CD4-positive, alpha-beta T cell treated with Interleukin-10 for 1 hour (primary cell): Measurements from ENCODE around the gene PTPN14.
A peak's percentile ranks its signal among the peaks of the same experiment; 100 is the strongest.

ENCODE experiments used
- DNase-seq: peaks from one replicate; pipeline ENCODE4 v3.0.0-alpha.2; 2020

Gene PTPN14

GRCh38 chr1:214360116-214360515 lies 191.3 kb downstream of the PTPN14 start:
- DNase-seq: no peak

GRCh38 chr1:214354440-214355148 lies 196.8 kb downstream of the PTPN14 start:
- no peak for DNase-seq

GRCh38 chr1:214352838-214353237 lies 198.6 kb downstream of the PTPN14 start:
- no peak for DNase-seq

- no peak for DNase-seq
Measured at GRCh38 chr1:214351551-214352277, 199.7 kb downstream of the PTPN14 start.

GRCh38 chr1:214349781-214350180 lies 201.6 kb downstream of the PTPN14 start:
- no peak for DNase-seq

GRCh38 chr1:214349008-214349407 lies 202.4 kb downstream of the PTPN14 start:
- no peak for DNase-seq

GRCh38 chr1:214344897-214345296 lies 206.5 kb downstream of the PTPN14 start:
- no peak for DNase-seq

GRCh38 chr1:214342525-214342924 lies 208.9 kb downstream of the PTPN14 start:
- DNase-seq: no peak

- DNase-seq: no peak
Measured at GRCh38 chr1:214341932-214342331, 209.5 kb downstream of the PTPN14 start.

- DNase-seq: no peak
Measured at GRCh38 chr1:214341459-214341858, 209.9 kb downstream of the PTPN14 start.

- no peak for DNase-seq
Measured at GRCh38 chr1:214338212-214338611, 213.2 kb downstream of the PTPN14 start.

- no peak for DNase-seq
Measured at GRCh38 chr1:214337511-214337910, 213.9 kb downstream of the PTPN14 start.

- DNase-seq: no peak
Measured at GRCh38 chr1:214337015-214337414, 214.4 kb downstream of the PTPN14 start.

- DNase-seq: no peak
Measured at GRCh38 chr1:214335567-214335966, 215.8 kb downstream of the PTPN14 start.

GRCh38 chr1:214332946-214333798 lies 218.2 kb downstream of the PTPN14 start:
- DNase-seq: peak; percentile 33

- DNase-seq: peak; percentile 63
Measured at GRCh38 chr1:214331827-214332423, 219.5 kb downstream of the PTPN14 start.

- DNase-seq: no peak
Measured at GRCh38 chr1:214331180-214331579, 220.2 kb downstream of the PTPN14 start.

- DNase-seq: no peak
Measured at GRCh38 chr1:214330715-214331114, 220.7 kb downstream of the PTPN14 start.

GRCh38 chr1:214330222-214330621 lies 221.2 kb downstream of the PTPN14 start:
- DNase-seq: no peak

- DNase-seq: no peak
Measured at GRCh38 chr1:214329470-214330220, 221.8 kb downstream of the PTPN14 start.

- peak; percentile 82 for DNase-seq
Measured at GRCh38 chr1:214328770-214329469, 222.5 kb downstream of the PTPN14 start.

GRCh38 chr1:214327514-214327913 lies 223.9 kb downstream of the PTPN14 start:
- DNase-seq: no peak
